NCI-H187 (cell line): Measurements from ENCODE around the gene RHBDF2.

Source experiments
- DNase-seq, 2 experiments: peaks; one replicate each; lab custom pipeline; 2025; lab: John Stamatoyannopoulos, UW

Gene RHBDF2

DNA sequence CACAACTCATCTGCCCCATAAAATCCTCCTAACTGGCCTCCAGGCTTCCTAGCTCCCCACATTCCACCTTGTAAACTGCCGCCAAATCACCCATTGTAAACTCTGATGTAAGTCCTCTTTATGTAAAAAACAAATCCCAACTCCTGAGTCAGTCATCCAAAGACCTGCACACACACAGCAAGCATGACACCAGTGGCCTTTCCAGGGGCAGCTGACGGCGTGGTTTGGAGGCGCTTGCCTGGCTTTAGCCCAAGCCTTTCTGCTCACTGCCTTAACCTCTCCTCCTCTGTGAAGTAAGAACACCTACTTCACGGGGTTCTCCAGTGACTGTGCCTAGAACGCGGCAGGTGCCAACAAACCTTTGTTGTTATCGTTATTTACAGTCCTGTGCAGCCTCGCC is 62.3 kb downstream of the RHBDF2 start:
- no peak for DNase-seq

DNA sequence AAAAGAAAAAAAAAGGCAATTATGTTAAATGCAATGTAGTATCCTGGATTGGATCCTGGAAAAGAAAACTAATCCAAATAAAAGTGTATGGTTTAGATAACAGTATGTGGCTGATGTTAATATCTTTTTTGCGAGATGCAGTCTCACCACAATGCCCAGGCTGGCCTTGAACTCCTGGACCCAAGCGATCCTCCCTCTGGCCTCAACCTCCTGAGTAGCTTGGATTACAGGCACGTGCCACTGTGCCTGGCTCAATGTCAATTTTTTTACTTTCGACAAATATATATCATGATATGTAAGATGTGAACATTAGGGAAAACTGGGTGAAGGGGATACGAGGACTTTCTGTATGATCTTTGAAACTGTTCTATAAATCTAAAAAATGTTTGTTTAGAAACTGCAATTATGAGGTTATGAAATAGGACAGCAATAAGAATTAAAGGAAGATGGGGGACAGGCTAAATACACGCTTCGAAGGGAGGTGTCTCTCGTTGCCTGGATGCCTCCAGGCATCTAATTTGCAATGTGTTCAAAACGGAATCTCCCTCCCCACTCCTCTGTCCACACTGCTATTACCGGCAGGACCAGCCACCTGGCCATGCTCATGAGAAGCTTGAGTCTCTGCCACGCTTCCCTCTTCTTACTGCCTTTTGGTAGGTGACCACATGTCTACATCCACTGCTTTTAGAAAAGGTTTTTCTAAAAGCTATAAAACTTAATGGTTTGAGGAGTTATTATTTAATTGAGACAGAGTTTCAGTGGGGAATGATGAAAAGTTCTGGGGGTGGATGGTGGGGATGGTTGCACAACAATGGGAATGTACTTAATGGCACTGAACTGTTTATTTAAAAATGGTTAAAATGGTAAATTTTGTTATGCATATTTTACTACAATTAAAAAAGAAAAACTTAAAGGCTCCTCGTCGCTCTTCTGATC is 63.5 kb downstream of the RHBDF2 start:
- no peak for DNase-seq

DNA sequence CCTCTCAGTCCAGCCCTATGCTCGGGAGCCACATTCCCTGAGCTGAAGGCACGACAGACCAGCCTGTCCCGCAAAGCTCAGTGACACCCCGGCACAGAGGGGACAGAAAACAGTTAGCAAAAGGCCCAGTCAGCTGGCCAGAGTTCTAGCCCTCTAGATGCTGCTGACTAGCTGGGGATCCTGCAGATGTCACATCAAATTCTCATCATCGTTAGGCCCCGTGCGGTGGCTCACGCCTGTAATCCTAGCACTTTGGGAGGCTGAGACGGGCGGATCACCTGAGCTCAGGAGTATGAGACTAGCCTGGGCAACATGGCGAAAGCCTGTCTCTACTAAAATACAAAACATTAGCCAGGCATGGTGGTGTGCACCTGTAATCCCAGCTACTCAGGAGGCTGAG is 65.5 kb downstream of the RHBDF2 start:
- DNase-seq, result no peak

DNA sequence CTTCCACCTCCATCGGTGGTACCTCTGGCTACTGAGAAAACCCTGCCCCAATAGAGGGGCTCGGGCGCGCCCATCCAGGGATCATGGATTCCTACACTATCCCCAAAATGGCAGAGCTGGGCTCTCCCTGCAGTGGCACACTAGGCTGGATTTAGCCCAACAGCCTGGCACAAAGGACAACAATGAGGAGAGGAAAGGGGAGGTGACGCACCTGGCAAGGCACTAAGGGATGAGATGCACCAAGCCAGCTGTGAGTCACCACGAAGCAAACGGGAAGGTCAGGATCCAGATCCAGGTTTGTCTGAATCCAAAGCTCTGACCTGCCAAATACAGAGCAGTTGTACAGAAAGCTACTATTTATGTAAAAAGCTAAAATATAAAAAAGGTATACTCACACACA is 66.4 kb downstream of the RHBDF2 start:
- DNase-seq, result no peak

DNA sequence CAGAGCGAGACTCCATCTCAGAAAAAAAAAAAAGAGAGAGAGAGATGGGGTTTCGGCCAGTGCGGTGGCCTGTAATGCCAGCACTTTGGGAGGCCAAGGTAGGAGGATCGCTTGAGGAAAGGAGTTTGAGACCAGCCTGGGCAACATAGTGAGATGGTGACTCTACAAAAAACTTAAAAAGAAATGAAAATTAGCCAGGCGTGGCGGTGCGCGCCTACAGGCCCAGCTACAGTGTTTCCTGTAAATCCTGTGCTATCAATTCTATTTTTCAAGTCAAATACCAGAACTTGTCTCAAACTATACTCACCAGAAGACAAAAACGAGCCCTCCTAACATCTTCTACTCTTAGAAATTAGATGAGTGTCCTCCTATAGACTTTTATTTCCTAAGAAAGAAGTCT is 67.5 kb downstream of the RHBDF2 start:
- DNase-seq, result no peak

DNA sequence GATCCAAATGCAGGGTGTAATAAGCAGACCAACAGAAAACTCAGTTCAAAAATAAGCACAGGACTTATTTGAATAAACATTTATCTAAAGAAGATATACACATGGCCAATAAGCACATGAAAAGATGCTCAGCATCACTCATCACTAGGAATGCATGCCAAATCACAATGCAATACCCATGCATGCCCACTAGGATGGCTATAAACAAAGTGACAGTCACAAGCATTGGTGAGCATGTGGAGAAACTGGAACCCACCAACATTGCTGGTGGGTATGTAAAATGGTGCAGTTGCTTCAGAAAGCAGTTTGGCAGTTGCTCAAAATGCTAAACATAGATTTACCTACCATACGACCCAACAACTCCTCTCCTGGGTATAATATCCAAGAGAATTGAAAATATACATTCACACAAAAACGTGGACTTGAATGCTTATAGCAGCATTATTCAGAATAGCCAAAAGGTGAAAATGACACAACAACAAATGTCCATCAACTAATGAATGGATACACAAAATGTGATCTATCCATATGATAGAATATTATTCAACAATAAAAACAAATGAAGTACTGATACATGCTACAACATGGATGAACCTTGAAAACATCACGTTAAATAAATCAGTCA is 68.4 kb downstream of the RHBDF2 start:
- DNase-seq, result no peak

DNA sequence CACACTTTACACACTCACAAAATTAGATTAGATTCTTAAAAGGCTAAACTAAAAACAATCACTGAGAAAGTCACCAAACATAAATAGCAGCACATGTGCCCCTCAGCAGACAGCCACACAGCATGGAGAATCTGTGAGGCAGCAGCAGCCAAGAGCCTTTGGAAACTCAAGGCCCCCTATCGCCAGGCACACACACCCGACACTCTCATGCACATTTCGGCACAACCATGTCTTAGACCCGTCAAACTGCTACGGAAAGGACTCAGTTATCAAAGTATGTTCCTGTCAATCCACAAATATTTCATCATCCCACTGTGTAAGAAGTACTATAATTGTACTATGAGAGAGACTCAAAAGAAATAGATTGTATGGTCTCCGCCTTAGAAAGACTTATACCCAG is 69.2 kb downstream of the RHBDF2 start:
- DNase-seq, result no peak

DNA sequence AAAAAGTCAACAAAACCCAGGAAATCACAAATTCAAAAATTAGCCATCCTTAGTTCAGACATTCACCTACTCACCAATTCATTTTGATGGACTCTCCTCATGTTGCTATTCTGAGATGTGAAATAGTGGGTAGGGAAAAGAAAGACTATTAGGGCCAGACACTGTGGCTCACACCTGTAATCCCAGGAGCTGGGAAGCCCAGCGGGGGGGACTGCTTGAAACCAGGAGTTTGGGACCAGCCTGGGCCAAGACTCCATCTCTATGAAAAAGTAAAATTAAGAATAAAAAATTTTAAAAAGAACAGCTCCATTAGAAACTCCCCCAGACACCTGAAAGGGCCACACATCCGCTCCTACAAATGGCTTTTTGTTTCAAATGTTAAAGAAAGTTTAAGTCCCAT is 69.7 kb downstream of the RHBDF2 start:
- no peak for DNase-seq

DNA sequence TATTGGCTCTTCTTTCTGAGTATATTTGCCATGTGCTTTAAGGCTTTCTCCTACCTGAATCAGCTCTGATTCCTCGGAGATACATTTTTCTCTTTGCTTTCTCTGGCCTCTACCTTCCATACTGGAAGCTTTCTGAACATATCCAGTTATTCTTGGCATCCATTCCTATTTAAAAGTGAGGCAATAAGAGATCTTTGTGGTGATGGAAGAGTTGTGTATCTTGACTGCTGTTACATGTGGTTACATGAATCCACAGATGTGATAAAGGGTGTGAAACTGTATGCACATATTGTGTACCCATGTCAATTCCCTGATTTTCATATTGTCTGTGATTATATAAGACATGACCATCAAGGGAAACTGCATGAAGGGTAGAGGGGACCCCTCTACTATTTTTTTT is 72.7 kb downstream of the RHBDF2 start:
- DNase-seq, result no peak

DNA sequence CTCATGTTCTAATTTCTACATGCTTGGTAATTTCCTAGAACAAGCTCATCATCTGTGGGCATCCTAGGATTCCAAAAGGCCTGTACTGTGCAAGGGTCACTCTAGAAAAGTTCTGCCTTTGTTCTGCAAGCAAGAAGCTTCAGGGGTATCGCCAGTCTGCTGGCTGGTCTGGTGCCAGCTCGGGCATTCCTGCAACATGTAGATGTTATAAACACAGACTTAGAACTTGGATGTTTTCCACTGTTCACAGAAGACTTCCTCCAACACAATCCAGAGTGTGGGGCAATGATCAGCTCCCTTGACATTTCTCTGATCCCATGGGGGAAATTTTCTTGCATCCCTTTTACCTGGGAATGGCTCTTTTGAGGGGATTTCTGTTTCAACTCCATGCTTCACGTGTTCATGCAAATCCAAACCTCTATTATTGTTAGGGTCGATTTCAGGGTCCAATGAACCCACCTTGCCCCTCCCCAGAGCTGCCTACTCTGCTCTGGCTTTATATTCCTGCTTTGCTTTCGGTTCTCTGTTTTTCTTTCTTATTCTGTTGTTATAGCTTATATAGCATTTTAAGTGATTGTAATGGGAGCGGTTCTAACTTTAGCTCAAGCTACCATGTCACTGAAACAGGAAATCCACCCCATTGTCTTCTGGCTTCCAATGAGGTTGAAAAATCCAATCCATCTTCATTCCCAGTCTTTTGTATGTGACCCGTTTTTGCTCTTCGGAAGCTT is 73.6 kb downstream of the RHBDF2 start:
- DNase-seq, result no peak

DNA sequence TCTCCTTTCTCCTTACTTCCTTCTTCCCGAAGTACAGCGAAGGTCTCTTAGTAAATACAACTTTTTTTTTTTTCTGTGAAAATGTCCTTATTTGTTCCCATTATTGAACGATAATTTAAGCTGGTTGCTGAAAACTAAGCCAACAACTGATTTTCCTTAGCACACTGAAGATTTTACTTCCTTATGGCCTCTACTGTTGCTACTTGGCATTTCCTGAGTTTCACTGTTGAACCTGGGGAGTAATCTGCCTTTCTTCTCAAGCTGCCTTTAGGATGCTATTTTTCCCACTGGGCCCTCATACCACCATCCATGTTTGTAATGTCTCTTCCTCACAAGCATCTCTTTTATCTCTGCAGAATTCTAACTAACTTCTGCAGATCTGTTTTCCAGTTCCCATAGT is 74.4 kb downstream of the RHBDF2 start:
- DNase-seq, result no peak

DNA sequence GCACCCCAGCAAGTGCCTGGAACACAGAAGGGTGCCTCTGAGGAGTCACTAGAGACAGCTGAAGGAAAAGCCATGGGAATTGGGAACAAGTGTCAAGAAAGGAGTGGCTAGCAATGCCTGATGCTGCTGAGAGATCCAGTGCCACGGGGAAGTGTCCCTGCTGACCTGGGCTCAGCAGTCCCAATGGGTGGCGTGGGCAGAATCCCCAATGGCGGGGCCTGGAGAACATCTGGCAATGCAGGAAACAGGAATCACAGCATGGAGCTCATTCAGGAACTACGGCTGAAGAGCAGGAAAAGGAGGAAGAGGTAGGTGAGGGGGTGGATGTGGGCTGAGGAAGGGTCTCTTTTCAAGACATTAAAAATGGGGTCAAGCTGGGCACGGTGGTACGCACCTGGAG is 78.4 kb downstream of the RHBDF2 start:
- DNase-seq, result no peak

DNA sequence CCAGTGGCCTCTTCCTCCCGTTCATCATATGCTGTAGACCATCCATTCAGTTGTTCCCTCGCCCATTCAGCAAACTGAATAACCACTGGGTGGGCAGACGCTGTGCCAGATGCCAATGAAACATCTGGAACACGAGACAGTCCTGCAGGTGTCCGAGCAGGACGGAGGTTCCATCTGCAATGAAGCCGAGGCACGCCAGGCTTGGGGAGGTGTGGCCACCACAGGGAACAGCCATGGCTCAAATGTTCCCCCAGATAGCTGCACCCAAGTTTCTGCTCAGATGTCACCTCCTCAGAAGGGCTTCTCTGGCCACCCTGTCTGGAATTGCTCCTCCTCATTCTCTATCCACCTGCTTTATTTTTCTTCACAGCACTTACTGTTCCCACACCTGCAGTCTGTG is 78.8 kb downstream of the RHBDF2 start:
- no peak for DNase-seq

DNA sequence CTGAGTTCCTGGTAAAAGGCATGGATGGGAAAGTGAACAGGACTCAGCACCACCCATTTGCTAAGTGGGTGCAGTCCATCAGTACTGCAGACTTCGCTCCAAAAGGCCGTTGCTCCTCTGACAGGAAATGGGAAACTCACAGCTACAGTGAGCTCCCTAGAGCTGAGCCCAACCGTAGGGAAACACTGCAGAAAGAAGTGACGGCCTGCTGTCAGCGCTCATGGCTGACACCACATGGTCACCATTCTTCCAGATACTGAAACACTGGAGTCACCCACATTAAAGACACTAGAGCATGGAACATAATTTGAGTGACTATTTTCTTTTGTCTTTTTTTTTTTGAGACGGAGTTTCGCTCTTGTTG is 80.2 kb downstream of the RHBDF2 start:
- DNase-seq, result no peak
